ENCODE measurements around the gene CAMK1D.
"Not testable (repeated sequence)": the region's sequence is repeated elsewhere in the genome, so short reads cannot be mapped to it uniquely, and the experiment has no call there.

The CAMK1D gene

GRCh38 chr10:12540341-12540781, 191.0 kb downstream of the CAMK1D start:
- no peak for DNase-seq (ENCODE audit: low read depth)
- no peak overlapping the region for H3K4me3 ChIP-seq (ENCODE audit: low read depth, low read length)
- no peak for TF ChIP-seq CTCF (IDR thresholded peaks at IDR 0.05; ENCODE audit: insufficient read depth, low read depth, low read length, missing control alignments)

- no peak for DNase-seq (ENCODE audit: low read depth)
- TF ChIP-seq CTCF (IDR thresholded peaks at IDR 0.05; ENCODE audit: insufficient read depth, low read depth, low read length, missing control alignments), result no peak
- H3K4me3 ChIP-seq (ENCODE audit: low read depth, low read length), result no peak overlapping the region
Measured at GRCh38 chr10:12541446-12542067, 192.2 kb downstream of the CAMK1D start.

- no peak for TF ChIP-seq CTCF (IDR thresholded peaks at IDR 0.05; ENCODE audit: insufficient read depth, low read depth, low read length, missing control alignments)
- no peak for DNase-seq (ENCODE audit: low read depth)
- no peak overlapping the region for H3K4me3 ChIP-seq (ENCODE audit: low read depth, low read length)
Measured at GRCh38 chr10:12542133-12542670, 192.9 kb downstream of the CAMK1D start.

- TF ChIP-seq CTCF (IDR thresholded peaks at IDR 0.05; ENCODE audit: insufficient read depth, low read depth, low read length, missing control alignments), result no peak
- DNase-seq (ENCODE audit: low read depth), result no peak
- H3K4me3 ChIP-seq (ENCODE audit: low read depth, low read length), result no peak overlapping the region
Measured at GRCh38 chr10:12543589-12543988, 194.2 kb downstream of the CAMK1D start.

GRCh38 chr10:12546160-12546802, 196.9 kb downstream of the CAMK1D start:
- not testable (repeated sequence) for H3K4me3 ChIP-seq (ENCODE audit: low read depth, low read length); DNase-seq (ENCODE audit: low read depth)

- DNase-seq (ENCODE audit: low read depth), result no peak
- TF ChIP-seq CTCF (IDR thresholded peaks at IDR 0.05; ENCODE audit: insufficient read depth, low read depth, low read length, missing control alignments), result no peak
- H3K4me3 ChIP-seq (ENCODE audit: low read depth, low read length), result no peak overlapping the region
Measured at GRCh38 chr10:12547301-12547771, 198.0 kb downstream of the CAMK1D start.

- DNase-seq (ENCODE audit: low read depth), result peak; percentile 11
- H3K4me3 ChIP-seq (ENCODE audit: low read depth, low read length), result no peak overlapping the region
- TF ChIP-seq CTCF (IDR thresholded peaks at IDR 0.05; ENCODE audit: insufficient read depth, low read depth, low read length, missing control alignments), result no peak
Measured at GRCh38 chr10:12549297-12549696, 199.9 kb downstream of the CAMK1D start.
